ENCODE results near the gene GARIN5A.

GRCh38 chr19:50420127-50420526, 56.5 kb downstream of the GARIN5A start:
- TF ChIP-seq JUN (CRISPR knock-in tag; IDR thresholded peaks at IDR 0.05) (no peak), ATF3 (CRISPR knock-in tag; conservative IDR thresholded peaks at IDR 0.05) (no peak)

Measured in WTC11 (cell line).